ENCODE data around the gene CERS1. TPM values are rescaled to one million over a fixed set of nuclear protein-coding genes. Genes with fewer than 3 reads are reported as not detected.

The CERS1 gene
- total RNA-seq, 4 donors from 2014 or later = 0.42 to 3.2 (median 1.1) TPM

- no peak for DNase-seq (ENCODE audit: extremely low spot score)
- Histone ChIP-seq H3K36me3 (peaks cover 98 to 100% (median 100%) of the 10 kb centered on the region in 4 donors), H3K27ac (replicated peaks in 1 of 4) (no peak overlapping the region), H3K4me1 (peaks cover 9 to 25% (median 13%) of the 10 kb centered on the region in 4 donors), H3K4me3 (no peak overlapping the region), H3K27me3 (no peaks in the 10 kb centered on the region), H3K9me3 (no peaks in the 10 kb centered on the region)
- WGBS = 100% methylated on average over 1 of the region's 13 CpGs
- intact Hi-C loops (cut with DNase I) = no loop called here
- TF ChIP-seq EP300 (IDR thresholded peaks at IDR 0.05) (no peak), POLR2A (IDR thresholded peaks at IDR 0.05; ENCODE audit: low read depth) (no peak), CTCF (IDR thresholded peaks at IDR 0.05) (no peak), POLR2AphosphoS5 (IDR thresholded peaks at IDR 0.05) (no peak)
These were observed 38.7 kb downstream of the CERS1 start for GRCh38 chr19:18857223-18857622.

DNA sequence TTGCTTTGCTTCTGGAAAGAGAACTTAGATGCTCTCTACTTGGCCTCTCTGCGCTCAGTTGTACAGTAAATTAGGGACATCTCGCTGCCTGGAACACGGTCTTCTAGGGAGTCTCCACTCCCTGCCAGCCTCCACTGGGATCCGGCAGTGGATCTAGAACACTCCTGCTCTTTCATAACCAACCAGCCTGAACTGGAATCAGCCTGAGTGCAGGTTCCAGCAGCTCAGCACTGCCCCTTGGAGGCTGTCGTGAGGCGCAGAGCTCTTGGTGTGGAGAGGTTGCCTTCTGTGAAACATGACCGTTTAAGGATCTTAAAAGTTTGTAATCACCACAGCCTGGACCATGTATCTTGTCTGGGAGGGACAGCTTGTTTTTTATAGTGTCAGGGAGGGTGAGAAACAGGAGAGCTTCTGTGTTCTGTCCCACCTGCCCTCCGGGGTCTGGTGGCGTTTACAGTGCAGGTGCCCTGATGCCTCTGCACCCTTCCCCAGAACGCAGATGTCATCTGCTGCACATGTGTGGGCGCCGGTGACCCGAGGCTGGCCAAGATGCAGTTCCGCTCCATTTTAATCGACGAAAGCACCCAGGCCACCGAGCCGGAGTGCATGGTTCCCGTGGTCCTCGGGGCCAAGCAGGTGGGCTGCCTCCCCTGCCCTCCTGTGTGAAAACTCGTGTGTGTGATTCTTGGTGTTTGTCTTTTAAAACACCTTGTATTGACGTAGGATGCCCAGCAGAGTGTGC is 39.4 kb downstream of the CERS1 start:
- WGBS = 78% methylated on average over 9 of the region's 22 CpGs

DNA sequence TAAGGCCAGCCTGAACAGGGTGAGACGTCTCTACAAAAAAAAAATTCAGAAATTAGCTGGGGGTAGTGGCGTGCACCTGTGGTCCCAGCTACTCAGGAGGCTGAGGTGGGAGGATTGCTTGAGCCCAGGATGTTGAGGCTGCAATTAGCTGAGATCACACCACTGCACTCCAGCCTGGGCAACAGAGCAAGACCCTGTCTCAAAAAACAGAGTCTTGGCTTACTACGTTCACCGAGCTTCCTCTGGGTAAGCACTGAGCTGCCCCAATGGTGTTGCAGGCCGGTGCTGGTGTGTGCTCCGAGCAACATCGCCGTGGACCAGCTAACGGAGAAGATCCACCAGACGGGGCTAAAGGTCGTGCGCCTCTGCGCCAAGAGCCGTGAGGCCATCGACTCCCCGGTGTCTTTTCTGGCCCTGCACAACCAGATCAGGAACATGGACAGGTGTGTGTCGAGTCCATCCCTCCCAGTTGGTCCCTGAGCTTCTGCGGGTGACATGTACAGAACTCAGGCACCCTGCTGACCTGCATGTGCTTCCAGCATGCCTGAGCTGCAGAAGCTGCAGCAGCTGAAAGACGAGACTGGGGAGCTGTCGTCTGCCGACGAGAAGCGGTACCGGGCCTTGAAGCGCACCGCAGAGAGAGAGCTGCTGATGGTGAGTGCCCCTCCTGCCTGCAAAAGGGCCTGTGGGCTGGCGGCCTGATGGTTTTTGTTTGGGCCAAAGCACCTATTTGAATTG is 40.1 kb downstream of the CERS1 start:
- H3K27ac ChIP-seq (replicated peaks in 1 of 4) = no peak overlapping the region
- H3K4me1 ChIP-seq = peaks cover 9 to 30% (median 16%) of the 10 kb centered on the region in 4 donors
- H3K27me3 ChIP-seq = no peaks in the 10 kb centered on the region
- 94% methylated on average over 24 of the region's 27 CpGs for WGBS
- H3K4me3 ChIP-seq = no peak overlapping the region
- no peaks in the 10 kb centered on the region for H3K9me3 ChIP-seq
- no peak for DNase-seq (ENCODE audit: extremely low spot score)
- TF ChIP-seq EP300 (IDR thresholded peaks at IDR 0.05) (no peak), POLR2A (IDR thresholded peaks at IDR 0.05; ENCODE audit: low read depth) (no peak), POLR2AphosphoS5 (IDR thresholded peaks at IDR 0.05) (no peak), CTCF (IDR thresholded peaks at IDR 0.05) (no peak)
- intact Hi-C loops (cut with DNase I) = no loop called here
- peaks cover 95 to 100% (median 100%) of the 10 kb centered on the region in 4 donors for H3K36me3 ChIP-seq

More for the DNA sequence above, 39.4 kb downstream of the CERS1 start:
- TF ChIP-seq CTCF (IDR thresholded peaks at IDR 0.05) = peak in 1 of 3 experiments; percentile 17
- peak in 1 of 2 donors; percentile 27 for TF ChIP-seq POLR2AphosphoS5 (IDR thresholded peaks at IDR 0.05)
- no peak for TF ChIP-seq POLR2A (IDR thresholded peaks at IDR 0.05; ENCODE audit: low read depth)
- no peak for TF ChIP-seq EP300 (IDR thresholded peaks at IDR 0.05)
- H3K4me3 ChIP-seq = no peak overlapping the region
- intact Hi-C loops (cut with DNase I) = no loop called here
- peaks cover 9 to 25% (median 13%) of the 10 kb centered on the region in 4 donors for H3K4me1 ChIP-seq
- peaks cover 98 to 100% (median 100%) of the 10 kb centered on the region in 4 donors for H3K36me3 ChIP-seq
- H3K9me3 ChIP-seq = no peaks in the 10 kb centered on the region
- DNase-seq (ENCODE audit: extremely low spot score) = no peak
- H3K27ac ChIP-seq (replicated peaks in 1 of 4) = no peak overlapping the region
- H3K27me3 ChIP-seq = no peaks in the 10 kb centered on the region

DNA sequence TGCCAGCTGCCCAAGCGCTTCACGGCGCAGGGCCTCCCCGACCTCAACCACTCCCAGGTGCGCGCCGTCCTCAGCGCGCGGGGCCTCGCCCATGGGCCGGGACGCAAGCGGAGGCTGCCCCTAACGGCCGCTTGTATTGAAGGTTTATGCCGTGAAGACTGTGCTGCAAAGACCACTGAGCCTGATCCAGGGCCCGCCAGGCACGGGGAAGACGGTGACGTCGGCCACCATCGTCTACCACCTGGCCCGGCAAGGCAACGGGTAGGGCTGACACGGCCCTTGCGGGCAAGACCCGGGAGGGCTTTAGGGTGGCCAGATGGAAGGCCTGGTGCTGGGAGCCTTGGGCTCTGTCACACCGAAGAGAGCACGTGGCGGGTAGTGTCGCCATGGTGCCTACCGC is 41.0 kb downstream of the CERS1 start:
- H3K36me3 ChIP-seq = peaks cover 91 to 100% (median 100%) of the 10 kb centered on the region in 4 donors
- 97% methylated on average over 30 of the region's 33 CpGs for WGBS
- intact Hi-C loops (cut with DNase I) = no loop called here

More for the DNA sequence above, 41.0 kb downstream of the CERS1 start:
- H3K27ac ChIP-seq (replicated peaks in 1 of 4) = no peak overlapping the region
- TF ChIP-seq CTCF (IDR thresholded peaks at IDR 0.05) (no peak), EP300 (IDR thresholded peaks at IDR 0.05) (no peak), POLR2AphosphoS5 (IDR thresholded peaks at IDR 0.05) (no peak), POLR2A (IDR thresholded peaks at IDR 0.05; ENCODE audit: low read depth) (no peak)
- DNase-seq (ENCODE audit: extremely low spot score) = no peak
- no peak overlapping the region for H3K4me3 ChIP-seq
- H3K4me1 ChIP-seq = peaks cover 9 to 33% (median 18%) of the 10 kb centered on the region in 4 donors
- no peaks in the 10 kb centered on the region for H3K27me3 ChIP-seq
- no peaks in the 10 kb centered on the region for H3K9me3 ChIP-seq

Data from esophagus muscularis mucosa (tissue), 4 donors.